Panc1 (cell line): Measurements from ENCODE around the gene GRAMD4.

Source experiments
- POLR2AphosphoS5 ChIP-seq: IDR thresholded peaks from 2 replicates; pipeline ENCODE4 v1.6.1; 2012; ENCODE audit warnings: mild to moderate bottlenecking, low read depth, low read length, moderate library complexity
- SIN3A ChIP-seq: IDR thresholded peaks from 2 replicates; pipeline ENCODE4 v1.6.1; 2012; ENCODE audit warnings: low read depth, mild to moderate bottlenecking, low read length, moderate library complexity, borderline replicate concordance; ENCODE audit not compliant: insufficient read depth
- TF ChIP-seq, protein P1 (sequence below): fragments of 450-650 bp; IDR thresholded peaks from 2 replicates; pipeline ENCODE4 v1.5.1; 2017; ENCODE audit warnings: mild to moderate bottlenecking
- TF ChIP-seq, protein P2 (sequence below), 2 experiments: IDR thresholded peaks; 2 replicates each; pipeline ENCODE4 v1.6.1; 2011 to 2012; ENCODE audit warnings: low read depth in 2 of 2, control low read depth in 1 of 2, low read length in 1 of 2, mild to moderate bottlenecking in 1 of 2, moderate library complexity in 1 of 2; ENCODE audit not compliant: insufficient read depth in 1 of 2

DNA sequence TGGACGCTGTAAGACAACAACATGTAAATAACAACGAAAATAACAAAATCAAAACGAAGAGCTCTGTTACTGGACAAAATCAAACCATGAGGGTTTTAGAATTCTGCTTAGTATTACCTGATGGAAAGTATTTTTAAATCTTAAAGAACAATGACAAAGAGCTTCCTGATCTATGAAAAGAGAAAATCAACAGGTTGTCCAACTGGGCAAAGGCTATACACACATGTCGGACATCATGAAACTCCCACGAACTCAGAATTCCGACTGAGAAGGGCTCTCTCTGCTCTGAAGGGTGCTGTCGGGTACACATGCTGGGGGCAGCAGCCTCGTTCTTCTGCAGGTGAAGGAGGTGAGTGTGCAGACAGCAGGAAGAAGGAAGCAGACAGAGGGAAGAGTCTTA, 92.1 kb downstream of the GRAMD4 start:
- TF ChIP-seq, protein P1, sequence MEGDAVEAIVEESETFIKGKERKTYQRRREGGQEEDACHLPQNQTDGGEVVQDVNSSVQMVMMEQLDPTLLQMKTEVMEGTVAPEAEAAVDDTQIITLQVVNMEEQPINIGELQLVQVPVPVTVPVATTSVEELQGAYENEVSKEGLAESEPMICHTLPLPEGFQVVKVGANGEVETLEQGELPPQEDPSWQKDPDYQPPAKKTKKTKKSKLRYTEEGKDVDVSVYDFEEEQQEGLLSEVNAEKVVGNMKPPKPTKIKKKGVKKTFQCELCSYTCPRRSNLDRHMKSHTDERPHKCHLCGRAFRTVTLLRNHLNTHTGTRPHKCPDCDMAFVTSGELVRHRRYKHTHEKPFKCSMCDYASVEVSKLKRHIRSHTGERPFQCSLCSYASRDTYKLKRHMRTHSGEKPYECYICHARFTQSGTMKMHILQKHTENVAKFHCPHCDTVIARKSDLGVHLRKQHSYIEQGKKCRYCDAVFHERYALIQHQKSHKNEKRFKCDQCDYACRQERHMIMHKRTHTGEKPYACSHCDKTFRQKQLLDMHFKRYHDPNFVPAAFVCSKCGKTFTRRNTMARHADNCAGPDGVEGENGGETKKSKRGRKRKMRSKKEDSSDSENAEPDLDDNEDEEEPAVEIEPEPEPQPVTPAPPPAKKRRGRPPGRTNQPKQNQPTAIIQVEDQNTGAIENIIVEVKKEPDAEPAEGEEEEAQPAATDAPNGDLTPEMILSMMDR, result no peak
- TF ChIP-seq, protein P2, sequence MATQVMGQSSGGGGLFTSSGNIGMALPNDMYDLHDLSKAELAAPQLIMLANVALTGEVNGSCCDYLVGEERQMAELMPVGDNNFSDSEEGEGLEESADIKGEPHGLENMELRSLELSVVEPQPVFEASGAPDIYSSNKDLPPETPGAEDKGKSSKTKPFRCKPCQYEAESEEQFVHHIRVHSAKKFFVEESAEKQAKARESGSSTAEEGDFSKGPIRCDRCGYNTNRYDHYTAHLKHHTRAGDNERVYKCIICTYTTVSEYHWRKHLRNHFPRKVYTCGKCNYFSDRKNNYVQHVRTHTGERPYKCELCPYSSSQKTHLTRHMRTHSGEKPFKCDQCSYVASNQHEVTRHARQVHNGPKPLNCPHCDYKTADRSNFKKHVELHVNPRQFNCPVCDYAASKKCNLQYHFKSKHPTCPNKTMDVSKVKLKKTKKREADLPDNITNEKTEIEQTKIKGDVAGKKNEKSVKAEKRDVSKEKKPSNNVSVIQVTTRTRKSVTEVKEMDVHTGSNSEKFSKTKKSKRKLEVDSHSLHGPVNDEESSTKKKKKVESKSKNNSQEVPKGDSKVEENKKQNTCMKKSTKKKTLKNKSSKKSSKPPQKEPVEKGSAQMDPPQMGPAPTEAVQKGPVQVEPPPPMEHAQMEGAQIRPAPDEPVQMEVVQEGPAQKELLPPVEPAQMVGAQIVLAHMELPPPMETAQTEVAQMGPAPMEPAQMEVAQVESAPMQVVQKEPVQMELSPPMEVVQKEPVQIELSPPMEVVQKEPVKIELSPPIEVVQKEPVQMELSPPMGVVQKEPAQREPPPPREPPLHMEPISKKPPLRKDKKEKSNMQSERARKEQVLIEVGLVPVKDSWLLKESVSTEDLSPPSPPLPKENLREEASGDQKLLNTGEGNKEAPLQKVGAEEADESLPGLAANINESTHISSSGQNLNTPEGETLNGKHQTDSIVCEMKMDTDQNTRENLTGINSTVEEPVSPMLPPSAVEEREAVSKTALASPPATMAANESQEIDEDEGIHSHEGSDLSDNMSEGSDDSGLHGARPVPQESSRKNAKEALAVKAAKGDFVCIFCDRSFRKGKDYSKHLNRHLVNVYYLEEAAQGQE (IDR thresholded peaks at IDR 0.05; ENCODE audit: insufficient read depth in 1 of 2, low read depth in 2 of 2, low read length in 1 of 2), result no peak
- TF ChIP-seq POLR2AphosphoS5 (no peak), SIN3A (no peak)
